Measurements from ENCODE around the gene OR10A5. TPM values are rescaled to one million over a fixed set of nuclear protein-coding genes. Genes with fewer than 3 reads are reported as not detected.
A peak's percentile ranks its signal among the peaks of the same experiment; 100 is the strongest.

The OR10A5 gene
- total and polyA plus RNA-seq, 9 of the 15 experiments (the other 6 are each of a cell fraction or from before 2014, with no cell fraction given): 0.14 TPM; not detected in 8

DNA sequence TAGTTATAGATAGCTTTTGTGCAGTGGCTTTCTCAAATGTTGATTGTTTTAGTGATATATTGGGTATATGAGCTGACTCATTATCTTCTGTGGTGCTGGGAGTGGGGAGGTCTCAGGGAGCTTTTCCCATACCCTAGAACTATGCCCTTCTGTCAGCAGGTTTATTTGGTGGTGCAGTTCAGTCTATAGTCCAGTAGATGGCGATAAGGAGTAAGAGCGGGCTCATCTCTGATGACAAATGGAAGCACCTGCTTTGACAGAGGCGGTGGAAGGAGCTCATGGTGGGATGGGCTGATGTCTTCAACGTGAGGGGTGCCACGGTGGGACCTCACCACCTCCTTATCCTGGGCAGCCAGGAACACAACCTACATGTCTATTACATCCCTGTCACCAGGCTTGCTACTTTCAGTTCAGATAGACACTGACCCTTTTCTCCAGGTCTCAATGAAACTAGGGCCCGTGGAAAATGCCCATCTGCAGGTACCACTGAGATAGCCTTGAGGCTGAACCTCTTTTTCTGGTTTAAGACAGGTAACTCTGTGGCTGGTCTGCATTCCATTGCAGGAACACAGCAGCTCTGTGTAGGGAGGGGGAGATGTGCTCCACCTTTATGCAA is 33.0 kb upstream of the OR10A5 start (continued):
- TF ChIP-seq, protein P1, sequence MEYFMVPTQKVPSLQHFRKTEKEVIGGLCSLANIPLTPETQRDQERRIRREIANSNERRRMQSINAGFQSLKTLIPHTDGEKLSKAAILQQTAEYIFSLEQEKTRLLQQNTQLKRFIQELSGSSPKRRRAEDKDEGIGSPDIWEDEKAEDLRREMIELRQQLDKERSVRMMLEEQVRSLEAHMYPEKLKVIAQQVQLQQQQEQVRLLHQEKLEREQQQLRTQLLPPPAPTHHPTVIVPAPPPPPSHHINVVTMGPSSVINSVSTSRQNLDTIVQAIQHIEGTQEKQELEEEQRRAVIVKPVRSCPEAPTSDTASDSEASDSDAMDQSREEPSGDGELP (CRISPR knock-in tag; IDR thresholded peaks at IDR 0.05; ENCODE audit: borderline replicate concordance): peak; percentile 15; the same call in 1 of the 2 replicates
- no peak for TF ChIP-seq ZNF583 (CRISPR knock-in tag; IDR thresholded peaks at IDR 0.05)
- no peak for TF ChIP-seq ZNF57 (CRISPR knock-in tag; IDR thresholded peaks at IDR 0.05)
- peak; percentile 60 for TF ChIP-seq MEIS2 (IDR thresholded peaks at IDR 0.05; ENCODE audit: partially characterized antibody)
- no peak for TF ChIP-seq COPS2 (conservative IDR thresholded peaks at IDR 0.05)
- peak; percentile 54; the same call in 1 of the 2 replicates for TF ChIP-seq KLF16 (IDR thresholded peaks at IDR 0.05)
- TF ChIP-seq, protein P2, sequence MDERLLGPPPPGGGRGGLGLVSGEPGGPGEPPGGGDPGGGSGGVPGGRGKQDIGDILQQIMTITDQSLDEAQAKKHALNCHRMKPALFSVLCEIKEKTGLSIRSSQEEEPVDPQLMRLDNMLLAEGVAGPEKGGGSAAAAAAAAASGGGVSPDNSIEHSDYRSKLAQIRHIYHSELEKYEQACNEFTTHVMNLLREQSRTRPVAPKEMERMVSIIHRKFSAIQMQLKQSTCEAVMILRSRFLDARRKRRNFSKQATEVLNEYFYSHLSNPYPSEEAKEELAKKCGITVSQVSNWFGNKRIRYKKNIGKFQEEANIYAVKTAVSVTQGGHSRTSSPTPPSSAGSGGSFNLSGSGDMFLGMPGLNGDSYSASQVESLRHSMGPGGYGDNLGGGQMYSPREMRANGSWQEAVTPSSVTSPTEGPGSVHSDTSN (CRISPR knock-in tag; IDR thresholded peaks at IDR 0.05; ENCODE audit: low read depth): no peak
- TF ChIP-seq, protein P2 (tag; conservative IDR thresholded peaks at IDR 0.05; ENCODE audit: low read depth): peak; percentile 55; the same call in 1 of the 2 replicates
- TF ChIP-seq, protein P3, sequence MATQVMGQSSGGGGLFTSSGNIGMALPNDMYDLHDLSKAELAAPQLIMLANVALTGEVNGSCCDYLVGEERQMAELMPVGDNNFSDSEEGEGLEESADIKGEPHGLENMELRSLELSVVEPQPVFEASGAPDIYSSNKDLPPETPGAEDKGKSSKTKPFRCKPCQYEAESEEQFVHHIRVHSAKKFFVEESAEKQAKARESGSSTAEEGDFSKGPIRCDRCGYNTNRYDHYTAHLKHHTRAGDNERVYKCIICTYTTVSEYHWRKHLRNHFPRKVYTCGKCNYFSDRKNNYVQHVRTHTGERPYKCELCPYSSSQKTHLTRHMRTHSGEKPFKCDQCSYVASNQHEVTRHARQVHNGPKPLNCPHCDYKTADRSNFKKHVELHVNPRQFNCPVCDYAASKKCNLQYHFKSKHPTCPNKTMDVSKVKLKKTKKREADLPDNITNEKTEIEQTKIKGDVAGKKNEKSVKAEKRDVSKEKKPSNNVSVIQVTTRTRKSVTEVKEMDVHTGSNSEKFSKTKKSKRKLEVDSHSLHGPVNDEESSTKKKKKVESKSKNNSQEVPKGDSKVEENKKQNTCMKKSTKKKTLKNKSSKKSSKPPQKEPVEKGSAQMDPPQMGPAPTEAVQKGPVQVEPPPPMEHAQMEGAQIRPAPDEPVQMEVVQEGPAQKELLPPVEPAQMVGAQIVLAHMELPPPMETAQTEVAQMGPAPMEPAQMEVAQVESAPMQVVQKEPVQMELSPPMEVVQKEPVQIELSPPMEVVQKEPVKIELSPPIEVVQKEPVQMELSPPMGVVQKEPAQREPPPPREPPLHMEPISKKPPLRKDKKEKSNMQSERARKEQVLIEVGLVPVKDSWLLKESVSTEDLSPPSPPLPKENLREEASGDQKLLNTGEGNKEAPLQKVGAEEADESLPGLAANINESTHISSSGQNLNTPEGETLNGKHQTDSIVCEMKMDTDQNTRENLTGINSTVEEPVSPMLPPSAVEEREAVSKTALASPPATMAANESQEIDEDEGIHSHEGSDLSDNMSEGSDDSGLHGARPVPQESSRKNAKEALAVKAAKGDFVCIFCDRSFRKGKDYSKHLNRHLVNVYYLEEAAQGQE (IDR thresholded peaks at IDR 0.05; ENCODE audit: borderline replicate concordance): peak; percentile 29; the same call in 1 of the 2 replicates
- TF ChIP-seq, protein P3 (CRISPR knock-in tag; IDR thresholded peaks at IDR 0.05; ENCODE audit: low read depth): no peak
- peak; percentile 49; the same call in 1 of the 2 replicates for TF ChIP-seq SMC3 (conservative IDR thresholded peaks at IDR 0.05; ENCODE audit: insufficient read depth, low read depth, low read length)

Measured in K562 (cell line).